Epithelial cell of proximal tubule (primary cell): Measurements from ENCODE around the gene MMP19. TPM values are rescaled to one million over a fixed set of nuclear protein-coding genes. Genes with fewer than 3 reads are reported as not detected.
"Not testable (repeated sequence)": the region's sequence is repeated elsewhere in the genome, so short reads cannot be mapped to it uniquely, and the experiment has no call there.

Source experiments
- DNase-seq: peaks from one replicate; pipeline ENCODE4 v3.0.0-alpha.2; 2011; ENCODE audit warnings: low read depth
- H3K4me3 ChIP-seq: 2 replicates; pipeline ENCODE4 v1.5.1; 2011; ENCODE audit warnings: low read depth, mild to moderate bottlenecking, low read length
- total RNA-seq: library from RNA; depleted of rRNA; stranded (reverse); fragments of >200 nt; gene quantifications from 2 replicates; pipeline ENCODE4 v1.2.3, GENCODE V29; 2015
- TF ChIP-seq, protein P1 (sequence below): conservative IDR thresholded peaks from 2 replicates; pipeline ENCODE4 v1.5.1; 2012; ENCODE audit warnings: low read depth, mild to moderate bottlenecking, low read length

The MMP19 gene
- total RNA-seq, 1 donor from 2014 or later = 1.3 TPM

DNA sequence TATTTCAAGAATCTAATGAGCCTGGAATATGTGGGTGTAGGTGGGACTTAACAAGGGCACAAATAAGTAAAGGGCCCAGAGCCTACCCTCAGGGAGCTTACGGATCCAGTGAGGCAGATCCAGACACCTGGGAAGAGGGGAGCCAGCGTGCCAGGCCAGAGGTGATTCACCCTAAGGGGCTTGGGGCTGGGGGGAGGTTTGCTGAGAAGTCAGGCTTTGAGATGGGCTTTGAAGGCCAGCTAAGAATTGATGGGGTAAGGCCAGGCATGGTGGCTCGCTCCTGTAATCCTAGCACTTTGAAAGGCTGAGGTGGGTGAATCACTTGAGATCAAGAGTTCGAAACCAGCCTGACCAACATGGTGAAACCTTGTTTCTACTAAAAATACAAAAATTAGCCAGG lies 695 bp upstream of the MMP19 start:
- H3K4me3 ChIP-seq = no peak overlapping the region
- TF ChIP-seq, protein P1, sequence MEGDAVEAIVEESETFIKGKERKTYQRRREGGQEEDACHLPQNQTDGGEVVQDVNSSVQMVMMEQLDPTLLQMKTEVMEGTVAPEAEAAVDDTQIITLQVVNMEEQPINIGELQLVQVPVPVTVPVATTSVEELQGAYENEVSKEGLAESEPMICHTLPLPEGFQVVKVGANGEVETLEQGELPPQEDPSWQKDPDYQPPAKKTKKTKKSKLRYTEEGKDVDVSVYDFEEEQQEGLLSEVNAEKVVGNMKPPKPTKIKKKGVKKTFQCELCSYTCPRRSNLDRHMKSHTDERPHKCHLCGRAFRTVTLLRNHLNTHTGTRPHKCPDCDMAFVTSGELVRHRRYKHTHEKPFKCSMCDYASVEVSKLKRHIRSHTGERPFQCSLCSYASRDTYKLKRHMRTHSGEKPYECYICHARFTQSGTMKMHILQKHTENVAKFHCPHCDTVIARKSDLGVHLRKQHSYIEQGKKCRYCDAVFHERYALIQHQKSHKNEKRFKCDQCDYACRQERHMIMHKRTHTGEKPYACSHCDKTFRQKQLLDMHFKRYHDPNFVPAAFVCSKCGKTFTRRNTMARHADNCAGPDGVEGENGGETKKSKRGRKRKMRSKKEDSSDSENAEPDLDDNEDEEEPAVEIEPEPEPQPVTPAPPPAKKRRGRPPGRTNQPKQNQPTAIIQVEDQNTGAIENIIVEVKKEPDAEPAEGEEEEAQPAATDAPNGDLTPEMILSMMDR = no peak
- DNase-seq = no peak

DNA sequence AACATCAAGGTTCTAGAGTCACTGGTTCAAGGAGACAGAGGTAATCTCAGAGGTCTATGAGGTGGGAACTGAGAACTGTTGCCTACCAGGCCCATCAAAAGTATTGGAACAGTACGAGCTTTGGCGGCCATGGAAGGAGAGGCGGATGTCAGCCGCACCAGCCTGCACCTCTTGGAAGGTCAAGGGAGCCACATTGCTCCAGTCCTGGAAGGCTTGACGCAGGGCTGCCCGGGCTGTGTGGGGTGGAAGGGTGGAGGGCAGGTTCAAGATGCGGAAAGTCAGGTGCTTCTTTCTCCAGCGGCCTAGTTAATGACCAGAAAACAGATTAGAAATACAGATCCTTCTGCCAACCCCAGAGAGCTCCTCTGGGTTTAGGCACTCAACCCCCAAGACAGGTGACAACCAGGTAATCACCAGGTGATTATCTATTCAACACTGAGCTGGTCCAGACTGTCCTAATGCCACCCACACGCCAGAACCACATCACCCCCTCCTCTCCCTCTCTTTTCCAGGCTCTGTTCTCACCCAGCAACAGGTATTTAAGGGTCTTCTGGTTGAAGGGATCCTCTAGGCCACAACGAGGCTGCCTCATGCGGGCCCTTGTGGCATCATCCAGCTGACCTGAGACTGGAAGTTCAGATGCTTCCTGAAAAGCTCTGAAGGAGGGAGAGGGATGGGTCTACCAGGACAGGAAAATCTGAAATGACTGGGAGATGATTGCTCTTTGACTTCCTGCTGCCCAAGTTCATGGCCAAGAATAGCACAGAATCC lies 2.0 kb downstream of the MMP19 start:
- H3K4me3 ChIP-seq = no peak overlapping the region
- no peak for DNase-seq
- TF ChIP-seq, protein P1 = no peak

DNA sequence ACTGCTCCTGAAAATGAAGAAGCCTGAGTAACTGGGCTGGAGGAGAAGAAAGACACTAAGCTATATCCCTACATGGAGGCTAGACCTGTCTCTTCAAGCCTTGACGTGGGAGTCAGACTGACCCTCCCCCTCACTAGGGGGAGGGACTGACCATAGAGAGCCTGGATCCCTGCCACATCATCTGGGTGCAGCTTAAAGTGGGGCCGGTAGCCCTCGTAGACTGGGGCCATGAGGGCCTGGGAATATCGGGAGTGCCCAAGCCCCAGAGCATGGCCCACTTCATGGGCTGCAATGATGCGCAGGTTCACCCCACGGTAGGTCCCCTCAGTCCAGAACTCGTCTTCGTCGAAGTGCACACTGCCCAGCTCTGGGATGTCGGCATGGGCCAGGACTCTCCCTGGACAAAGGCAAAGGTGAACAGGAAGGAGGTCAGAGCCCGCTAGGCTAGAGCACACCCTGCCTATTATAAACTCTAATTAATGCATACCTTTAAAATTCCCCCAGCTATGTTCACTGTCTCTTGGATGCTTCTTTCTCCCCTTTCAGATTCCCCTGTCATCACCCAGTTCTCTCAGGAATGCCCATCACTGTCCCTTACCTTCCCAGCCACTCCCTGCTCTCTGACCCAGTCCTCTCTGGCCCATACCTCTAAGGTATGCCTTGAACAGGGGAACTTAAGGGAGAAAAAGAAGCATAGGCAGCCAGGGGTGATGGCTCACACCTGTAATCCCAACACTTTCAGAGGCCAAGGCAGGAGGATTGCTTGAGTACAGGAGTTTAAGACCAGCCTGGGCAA lies 3.2 kb downstream of the MMP19 start:
- no peak for DNase-seq
- no peak overlapping the region for H3K4me3 ChIP-seq
- TF ChIP-seq, protein P1 = no peak

DNA sequence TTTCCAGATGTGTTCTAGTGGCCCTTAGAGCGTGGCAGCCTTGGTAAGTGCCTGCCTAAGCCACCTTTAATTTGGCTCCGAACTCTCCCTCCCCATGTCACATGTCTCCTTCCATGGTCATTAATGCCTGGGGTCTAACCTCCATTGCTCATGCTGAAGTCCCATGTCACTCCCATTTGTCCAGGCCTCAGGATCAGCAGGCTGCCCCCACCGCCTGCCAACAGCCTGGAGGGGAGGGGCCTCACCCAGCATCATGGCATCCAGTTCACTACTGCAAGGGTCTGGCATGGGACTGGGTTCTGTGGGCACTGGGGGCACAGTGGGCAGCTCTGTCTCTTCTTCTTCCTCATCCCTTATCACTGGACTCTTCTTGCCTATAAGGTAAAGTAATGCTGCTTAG lies 4.4 kb downstream of the MMP19 start:
- no peak overlapping the region for H3K4me3 ChIP-seq
- no peak for DNase-seq
- TF ChIP-seq, protein P1 = no peak

DNA sequence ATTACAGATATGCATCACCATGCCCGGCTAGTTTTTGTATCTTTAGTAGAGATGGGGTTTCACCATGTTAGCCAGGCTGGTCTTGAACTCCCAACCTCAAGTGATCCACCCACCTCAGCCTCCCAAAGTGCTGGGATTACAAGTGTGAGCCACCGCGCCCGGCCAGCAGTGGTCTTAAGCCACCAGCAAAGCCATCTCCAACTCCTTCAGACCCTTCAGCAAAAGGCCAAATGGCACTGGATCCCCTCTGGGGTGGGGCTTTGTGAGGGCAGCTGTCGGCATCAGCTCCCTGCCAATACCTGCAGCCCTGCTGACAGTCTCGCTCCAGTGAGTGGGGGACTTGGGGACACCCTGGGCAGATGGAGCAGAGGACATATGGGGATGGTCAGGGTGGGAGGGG lies 8.3 kb downstream of the MMP19 start:
- H3K4me3 ChIP-seq, DNase-seq: not testable (repeated sequence)

DNA sequence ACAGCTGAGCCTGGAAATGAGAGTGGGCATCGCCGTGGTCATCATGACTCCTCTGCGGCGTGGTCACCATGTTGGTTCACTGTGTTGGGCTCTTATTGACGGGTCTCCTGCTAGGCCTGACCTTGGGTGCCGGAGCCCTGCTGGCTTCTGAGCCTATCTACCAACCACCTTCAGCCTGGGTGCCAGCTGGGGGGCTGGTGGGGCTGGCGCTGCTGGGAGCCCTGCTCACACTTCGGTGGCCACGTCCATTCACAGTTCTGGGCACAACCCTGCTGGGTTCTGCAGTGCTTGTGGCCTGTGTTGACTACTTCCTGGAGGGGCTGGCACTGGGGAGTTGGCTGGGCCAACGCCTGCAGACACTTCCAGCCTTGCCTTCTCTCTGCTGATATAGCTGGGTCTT lies 9.7 kb downstream of the MMP19 start:
- no peak overlapping the region for H3K4me3 ChIP-seq
- TF ChIP-seq, protein P1 = no peak
- no peak for DNase-seq

DNA sequence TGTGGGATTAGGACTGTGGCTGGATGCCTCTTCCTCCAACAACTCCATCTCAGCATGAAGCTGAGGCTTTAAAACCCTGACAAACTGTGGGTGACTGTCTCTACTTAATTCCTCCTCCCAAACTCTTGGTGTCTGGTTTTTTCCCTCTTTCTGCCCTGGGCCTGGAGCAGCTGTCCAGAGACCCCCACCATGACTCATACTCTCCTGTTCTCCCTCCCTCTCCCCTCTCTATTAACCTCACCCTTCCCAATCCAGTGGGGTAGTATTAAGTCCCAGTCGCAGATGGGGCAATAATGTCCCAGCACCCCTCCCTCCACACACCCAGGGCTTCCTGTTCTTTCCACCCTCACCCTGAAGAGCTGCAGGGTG lies 11.3 kb downstream of the MMP19 start:
- DNase-seq = no peak
- TF ChIP-seq, protein P1 = no peak
- H3K4me3 ChIP-seq = peak overlapping the region; percentile 97
